ENCODE results near the gene INO80B. TPM values are rescaled to one million over a fixed set of nuclear protein-coding genes. Genes with fewer than 3 reads are reported as not detected.

Gene INO80B
- total and polyA plus RNA-seq, 9 of the 15 experiments (the other 6 are each of a cell fraction or from before 2014, with no cell fraction given) = 0.41 to 22.6 (median 9.0) TPM

GRCh38 chr2:74421221-74421870, 33.5 kb upstream of the INO80B start, which contains the start of the genes C2orf81 and WDR54 (continued):
- TF ChIP-seq GTF3C2 (IDR thresholded peaks at IDR 0.05; ENCODE audit: borderline replicate concordance, extremely low read depth, insufficient read length) (no peak), MAFK (IDR thresholded peaks at IDR 0.05; ENCODE audit: low read length) (no peak), ARHGAP35 (IDR thresholded peaks at IDR 0.05; ENCODE audit: partially characterized antibody) (no peak), TAF1 (IDR thresholded peaks at IDR 0.05; ENCODE audit: control insufficient read depth, extremely low read depth, insufficient read depth, low read length, severe bottlenecking) (no peak), SETDB1 (IDR thresholded peaks at IDR 0.05; ENCODE audit: low read length) (no peak), CCNT2 (IDR thresholded peaks at IDR 0.05; ENCODE audit: borderline replicate concordance, extremely low read depth, insufficient read length, low read depth, low read length) (peak; percentile 24), MGA (IDR thresholded peaks at IDR 0.05) (peak; percentile 84), POLR2AphosphoS5 (IDR thresholded peaks at IDR 0.05; ENCODE audit: control insufficient read depth, insufficient read depth, low read depth, low read length) (no peak), RBFOX2 (IDR thresholded peaks at IDR 0.05; ENCODE audit: low read depth, low read length) (peak; percentile 65)

All from K562 (cell line).